HG03457 (cell line): ENCODE results near the gene SBF2.
"Not testable (repeated sequence)": the region's sequence is repeated elsewhere in the genome, so short reads cannot be mapped to it uniquely, and the experiment has no call there.

Experiments
- ATAC-seq: cut with Tn5 transposase; IDR thresholded peaks from one replicate; pipeline ENCODE4 v1.9.1; 2021; ENCODE audit warnings: moderate number of reproducible peaks; ENCODE audit not compliant: unreplicated experiment

Gene SBF2

GRCh38 chr11:9758637-9759518, 535.1 kb downstream of the SBF2 start:
- ATAC-seq = peak; percentile 15

GRCh38 chr11:9757809-9758636, 536.0 kb downstream of the SBF2 start:
- ATAC-seq = peak; percentile 49

- no peak for ATAC-seq
These were observed 537.1 kb downstream of the SBF2 start for GRCh38 chr11:9756878-9757277.

GRCh38 chr11:9756461-9756860, 537.6 kb downstream of the SBF2 start:
- ATAC-seq = no peak

- ATAC-seq = no peak
These were observed 538.3 kb downstream of the SBF2 start for GRCh38 chr11:9755561-9756185.

GRCh38 chr11:9754010-9754471, 540.0 kb downstream of the SBF2 start:
- no peak for ATAC-seq

GRCh38 chr11:9753021-9753420, 541.0 kb downstream of the SBF2 start:
- no peak for ATAC-seq

- ATAC-seq = no peak
These were observed 541.9 kb downstream of the SBF2 start for GRCh38 chr11:9752091-9752490.

GRCh38 chr11:9750551-9750950, 543.5 kb downstream of the SBF2 start:
- ATAC-seq = no peak

- no peak for ATAC-seq
These were observed 545.6 kb downstream of the SBF2 start for GRCh38 chr11:9748361-9748970.

GRCh38 chr11:9747828-9748227, 546.2 kb downstream of the SBF2 start:
- no peak for ATAC-seq

- no peak for ATAC-seq
These were observed 546.8 kb downstream of the SBF2 start for GRCh38 chr11:9747229-9747628.

- peak; percentile 50 for ATAC-seq
These were observed 548.4 kb downstream of the SBF2 start for GRCh38 chr11:9745411-9746211.

GRCh38 chr11:9743512-9743911, 550.5 kb downstream of the SBF2 start:
- ATAC-seq = not testable (repeated sequence)

- ATAC-seq = no peak
These were observed 552.8 kb downstream of the SBF2 start for GRCh38 chr11:9741260-9741659.

GRCh38 chr11:9740202-9740883, 553.7 kb downstream of the SBF2 start:
- no peak for ATAC-seq

- ATAC-seq = no peak
These were observed 554.7 kb downstream of the SBF2 start for GRCh38 chr11:9739123-9739900.

- ATAC-seq = no peak
These were observed 555.3 kb downstream of the SBF2 start for GRCh38 chr11:9738707-9739106.

- ATAC-seq = no peak
These were observed 555.9 kb downstream of the SBF2 start for GRCh38 chr11:9738116-9738515.
